T-helper 1 cell treated with Interleukin-12 subunit alpha and Interleukin-12 subunit beta and Interleukin-4 antibody, amounts not matched to agents 30 μg/mL and 1 μg/mL, for 36 hours (primary cell): Measurements from ENCODE around the gene FGFR2.

ENCODE experiments used
- H3K27ac Mint-ChIP-seq: one replicate; pipeline ENCODE4 v1.8.0; 2021; ENCODE audit warnings: mild to moderate bottlenecking, mixed read lengths
- H3K27me3 Mint-ChIP-seq: one replicate; pipeline ENCODE4 v1.8.0; 2021; ENCODE audit warnings: low read depth, mixed read lengths
- H3K36me3 Mint-ChIP-seq: one replicate; pipeline ENCODE4 v1.8.0; 2021; ENCODE audit warnings: low read depth, mixed read lengths
- H3K4me1 Mint-ChIP-seq: one replicate; pipeline ENCODE4 v1.8.0; 2021; ENCODE audit warnings: low read depth, mixed read lengths
- H3K4me3 Mint-ChIP-seq: one replicate; pipeline ENCODE4 v1.8.0; 2021; ENCODE audit warnings: mild to moderate bottlenecking, moderate library complexity, mixed read lengths
- H3K9me3 Mint-ChIP-seq: one replicate; pipeline ENCODE4 v1.8.0; 2021; ENCODE audit warnings: mixed read lengths

Gene FGFR2

GRCh38 chr10:121599947-121600346 lies 1.7 kb upstream of the FGFR2 start:
- Mint-ChIP-seq H3K27me3 (peaks cover 52% of the 10 kb centered on the region), H3K27ac (no peak overlapping the region), H3K36me3 (no peaks in the 10 kb centered on the region), H3K9me3 (no peaks in the 10 kb centered on the region), H3K4me1 (peaks cover 4% of the 10 kb centered on the region), H3K4me3 (no peak overlapping the region)

GRCh38 chr10:121597504-121598262 lies 561 bp downstream of the FGFR2 start:
- Mint-ChIP-seq H3K9me3 (no peaks in the 10 kb centered on the region), H3K4me3 (no peak overlapping the region), H3K36me3 (no peaks in the 10 kb centered on the region), H3K27ac (no peak overlapping the region), H3K27me3 (peaks cover 60% of the 10 kb centered on the region), H3K4me1 (peaks cover 4% of the 10 kb centered on the region)

DNA sequence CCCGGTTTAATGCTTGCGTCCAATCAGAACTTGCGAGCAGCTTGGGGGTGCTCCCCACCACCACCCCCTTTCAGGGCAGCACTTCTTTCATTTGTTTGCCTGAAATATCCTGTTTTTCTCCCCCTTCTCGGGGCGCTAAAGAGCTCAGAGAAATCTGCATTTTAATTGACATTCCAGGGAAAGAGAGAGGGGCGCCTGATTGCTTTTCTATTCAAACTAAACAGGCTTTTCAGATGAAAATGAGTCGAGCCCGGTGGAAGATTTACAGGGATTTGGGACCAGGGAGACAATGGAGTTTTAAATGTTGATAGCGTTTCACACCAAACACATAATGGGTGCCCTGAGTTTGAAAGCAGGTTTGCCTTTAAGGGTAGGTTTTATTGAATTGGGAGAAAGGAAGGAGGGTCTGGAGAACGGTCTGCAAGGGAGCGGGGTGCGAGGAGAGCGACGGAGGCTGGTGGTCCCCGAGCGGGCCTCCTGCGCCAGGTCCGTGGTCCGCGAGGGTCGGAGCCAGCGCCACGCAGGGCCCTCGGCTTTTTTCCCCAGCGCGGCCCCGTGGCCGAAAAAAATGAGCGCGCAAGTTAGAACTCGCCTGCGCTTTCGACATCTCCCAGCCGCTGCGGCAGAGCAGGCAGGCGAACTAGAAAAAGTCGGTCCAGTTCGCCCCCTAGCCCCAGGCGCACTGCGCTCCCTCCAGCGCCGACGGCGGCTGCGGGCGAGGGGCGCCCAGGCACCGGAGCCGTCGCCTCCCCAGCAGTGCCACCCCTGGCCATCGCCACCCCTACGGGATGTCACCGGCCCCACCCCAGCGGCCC lies 1.3 kb downstream of the FGFR2 start:
- Mint-ChIP-seq H3K9me3 (no peaks in the 10 kb centered on the region), H3K27ac (peak overlapping the region; percentile 38), H3K4me3 (peak overlapping the region; percentile 61), H3K4me1 (peaks cover 4% of the 10 kb centered on the region), H3K36me3 (no peaks in the 10 kb centered on the region), H3K27me3 (peaks cover 60% of the 10 kb centered on the region)

DNA sequence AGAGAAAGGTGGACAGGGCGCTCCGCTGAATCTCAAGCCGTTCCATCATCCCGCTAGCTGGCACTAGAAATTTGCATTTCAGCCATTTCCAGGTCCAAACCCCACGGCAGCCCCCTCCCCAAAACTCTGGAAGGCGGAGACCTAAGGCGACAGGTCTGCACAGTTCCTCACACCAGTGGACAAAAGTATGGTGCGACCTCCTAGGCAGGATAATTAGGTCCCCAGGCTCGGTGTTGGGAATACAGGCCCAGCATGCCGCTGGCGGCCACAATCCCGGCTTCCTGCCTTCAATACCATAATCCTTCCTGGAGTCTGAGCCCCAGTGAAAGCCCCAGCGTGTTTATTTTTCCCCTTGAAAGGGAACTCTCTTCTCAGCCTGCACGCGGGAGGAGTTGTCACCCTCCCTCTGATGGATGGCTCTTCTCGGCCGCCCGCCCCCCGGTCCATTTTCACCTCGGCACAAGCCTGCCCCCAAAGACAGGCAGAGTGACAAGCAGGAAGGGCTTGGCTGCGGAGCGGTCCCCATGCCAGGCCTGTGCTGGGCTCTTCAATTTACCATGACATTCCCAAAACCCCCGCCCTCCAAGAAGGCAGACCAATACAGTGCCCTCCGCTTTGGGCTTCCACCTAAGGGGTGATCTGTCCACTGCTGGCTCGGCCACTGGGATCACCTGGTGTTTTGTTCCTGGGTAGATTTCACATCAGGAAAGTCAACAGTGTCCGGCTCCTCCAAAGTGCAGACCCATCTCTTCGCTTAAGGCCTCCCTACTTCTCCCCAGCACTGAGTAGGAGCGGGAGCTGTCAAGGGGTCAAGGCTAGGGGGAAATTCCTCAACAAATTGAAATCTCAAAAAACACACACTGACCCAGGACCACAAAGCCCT lies 2.2 kb downstream of the FGFR2 start:
- H3K4me1 Mint-ChIP-seq, result peaks cover 4% of the 10 kb centered on the region
- no peak overlapping the region for H3K27ac Mint-ChIP-seq
- no peaks in the 10 kb centered on the region for H3K9me3 Mint-ChIP-seq
- H3K36me3 Mint-ChIP-seq, result no peaks in the 10 kb centered on the region
- no peak overlapping the region for H3K4me3 Mint-ChIP-seq
- peaks cover 54% of the 10 kb centered on the region for H3K27me3 Mint-ChIP-seq

DNA sequence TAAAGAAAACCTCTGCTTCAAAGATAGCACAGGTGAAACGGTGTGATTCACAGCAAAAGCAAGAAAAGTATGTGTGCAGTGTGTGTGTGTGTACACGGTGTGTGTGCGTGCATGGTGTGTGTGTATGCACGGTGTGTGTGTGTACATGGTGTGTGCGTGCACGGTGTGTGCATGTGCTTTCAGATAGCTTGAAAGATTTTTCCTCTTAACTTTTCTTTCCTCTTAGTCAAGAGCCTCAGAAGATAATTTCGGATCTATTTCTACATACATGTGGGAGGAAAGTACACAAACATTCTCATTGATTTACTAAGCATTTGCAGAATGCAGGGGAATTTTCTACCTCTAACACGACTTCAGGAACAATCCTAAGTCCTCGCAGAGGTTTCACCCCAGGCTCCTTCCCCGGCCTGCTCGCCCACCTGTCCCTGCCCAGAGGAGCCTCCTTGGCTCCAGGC lies 2.9 kb downstream of the FGFR2 start:
- H3K27ac Mint-ChIP-seq, result no peak overlapping the region
- no peaks in the 10 kb centered on the region for H3K9me3 Mint-ChIP-seq
- peaks cover 47% of the 10 kb centered on the region for H3K27me3 Mint-ChIP-seq
- H3K4me1 Mint-ChIP-seq, result peaks cover 4% of the 10 kb centered on the region
- H3K4me3 Mint-ChIP-seq, result no peak overlapping the region
- no peaks in the 10 kb centered on the region for H3K36me3 Mint-ChIP-seq

- Mint-ChIP-seq H3K27ac (no peak overlapping the region), H3K4me1 (peaks cover 4% of the 10 kb centered on the region), H3K4me3 (no peak overlapping the region), H3K27me3 (peaks cover 41% of the 10 kb centered on the region), H3K36me3 (no peaks in the 10 kb centered on the region), H3K9me3 (no peaks in the 10 kb centered on the region)
These were observed 3.5 kb downstream of the FGFR2 start for GRCh38 chr10:121594623-121595350.

DNA sequence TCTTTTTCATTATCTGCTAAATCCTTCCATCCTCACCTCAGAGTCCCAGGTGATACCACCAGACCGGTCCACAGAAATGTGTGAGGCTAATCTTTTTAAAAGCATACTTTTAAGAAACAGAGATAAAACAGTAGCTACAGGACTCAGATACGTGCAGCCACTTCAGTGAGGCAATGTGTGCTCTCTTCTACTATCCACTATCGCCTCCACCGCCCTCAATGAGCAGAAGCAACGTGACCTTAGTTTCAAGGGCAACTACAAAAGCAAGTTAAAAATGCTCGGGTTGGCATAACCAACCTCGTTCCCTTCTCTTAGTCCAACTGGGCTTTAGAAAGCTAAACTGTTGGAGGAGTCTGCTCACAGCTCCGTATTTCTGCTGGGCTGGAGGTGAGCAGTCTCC lies 4.2 kb downstream of the FGFR2 start:
- H3K4me3 Mint-ChIP-seq, result no peak overlapping the region
- no peak overlapping the region for H3K27ac Mint-ChIP-seq
- no peaks in the 10 kb centered on the region for H3K9me3 Mint-ChIP-seq
- H3K27me3 Mint-ChIP-seq, result peaks cover 34% of the 10 kb centered on the region
- no peaks in the 10 kb centered on the region for H3K36me3 Mint-ChIP-seq
- peaks cover 4% of the 10 kb centered on the region for H3K4me1 Mint-ChIP-seq

- Mint-ChIP-seq H3K9me3 (no peaks in the 10 kb centered on the region), H3K27me3 (peaks cover 29% of the 10 kb centered on the region), H3K36me3 (no peaks in the 10 kb centered on the region), H3K4me3 (no peak overlapping the region), H3K4me1 (peaks cover 4% of the 10 kb centered on the region), H3K27ac (no peak overlapping the region)
These were observed 4.8 kb downstream of the FGFR2 start for GRCh38 chr10:121593281-121594075.

DNA sequence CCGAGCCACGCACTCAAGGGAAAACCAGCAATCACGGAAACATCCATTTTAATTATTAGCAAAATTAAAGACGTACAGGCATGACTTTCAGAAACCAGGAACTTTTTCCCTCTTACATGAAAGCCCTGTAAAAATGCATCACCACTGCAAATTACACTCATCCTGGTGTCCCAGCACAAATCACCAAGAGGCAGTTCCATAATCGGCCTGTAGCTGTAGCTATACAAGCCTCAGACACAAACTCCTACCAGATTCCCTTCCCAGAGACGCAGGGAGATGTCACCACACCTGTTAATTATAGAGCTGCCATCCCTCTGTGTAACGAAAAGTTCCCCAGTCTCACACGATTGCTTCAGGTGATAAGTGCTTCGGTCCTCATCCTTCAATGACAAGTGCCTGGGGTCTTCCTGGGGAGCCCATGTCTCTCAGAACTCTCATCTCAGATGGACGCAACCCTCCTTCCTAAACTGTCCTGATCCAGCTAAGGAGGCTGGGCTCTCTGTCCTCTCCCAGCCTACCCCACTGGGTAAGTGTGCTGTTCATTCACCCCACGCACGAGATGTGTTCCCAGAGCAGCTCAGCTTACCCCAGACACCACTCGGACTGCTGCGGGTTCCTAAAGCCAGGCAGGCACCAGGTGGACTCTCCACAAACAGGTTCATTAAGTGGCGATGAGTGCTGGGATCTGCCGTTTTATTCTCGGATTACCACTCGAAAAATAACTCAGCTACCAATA lies 5.9 kb downstream of the FGFR2 start:
- peaks cover 29% of the 10 kb centered on the region for H3K27me3 Mint-ChIP-seq
- H3K4me1 Mint-ChIP-seq, result peaks cover 4% of the 10 kb centered on the region
- no peaks in the 10 kb centered on the region for H3K9me3 Mint-ChIP-seq

GRCh38 chr10:121591186-121591585 lies 7.1 kb downstream of the FGFR2 start:
- Mint-ChIP-seq H3K4me1 (no peaks in the 10 kb centered on the region), H3K4me3 (no peak overlapping the region), H3K36me3 (no peaks in the 10 kb centered on the region), H3K27ac (no peak overlapping the region), H3K27me3 (peaks cover 20% of the 10 kb centered on the region), H3K9me3 (peaks cover 9% of the 10 kb centered on the region)

More for the DNA sequence above, 5.9 kb downstream of the FGFR2 start:
- no peaks in the 10 kb centered on the region for H3K36me3 Mint-ChIP-seq
- H3K4me3 Mint-ChIP-seq, result no peak overlapping the region
- no peak overlapping the region for H3K27ac Mint-ChIP-seq

GRCh38 chr10:121590772-121591171 lies 7.5 kb downstream of the FGFR2 start:
- Mint-ChIP-seq H3K27me3 (peaks cover 16% of the 10 kb centered on the region), H3K4me3 (no peak overlapping the region), H3K27ac (no peak overlapping the region), H3K4me1 (no peaks in the 10 kb centered on the region), H3K9me3 (peaks cover 9% of the 10 kb centered on the region), H3K36me3 (no peaks in the 10 kb centered on the region)

DNA sequence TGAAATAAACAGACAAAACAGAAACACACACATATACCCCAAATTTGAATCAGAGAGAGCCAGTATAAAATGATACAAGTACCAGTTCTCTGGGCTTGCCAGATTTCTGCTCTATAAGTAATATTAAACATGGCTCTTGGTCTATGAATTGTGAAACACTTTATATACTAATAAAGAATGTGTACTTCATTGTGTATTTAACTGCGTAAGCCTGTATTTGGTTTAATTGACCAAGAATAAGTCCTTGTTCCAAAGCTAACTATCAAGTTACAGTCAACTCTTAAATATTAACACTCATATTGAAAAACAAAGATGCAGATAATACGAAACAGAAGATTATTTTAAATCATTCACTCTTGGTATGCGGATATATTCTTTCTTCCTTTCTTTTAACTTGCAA lies 8.7 kb downstream of the FGFR2 start:
- Mint-ChIP-seq H3K36me3 (no peaks in the 10 kb centered on the region), H3K9me3 (peaks cover 9% of the 10 kb centered on the region), H3K27me3 (peaks cover 4% of the 10 kb centered on the region), H3K27ac (no peak overlapping the region), H3K4me3 (no peak overlapping the region), H3K4me1 (no peaks in the 10 kb centered on the region)

DNA sequence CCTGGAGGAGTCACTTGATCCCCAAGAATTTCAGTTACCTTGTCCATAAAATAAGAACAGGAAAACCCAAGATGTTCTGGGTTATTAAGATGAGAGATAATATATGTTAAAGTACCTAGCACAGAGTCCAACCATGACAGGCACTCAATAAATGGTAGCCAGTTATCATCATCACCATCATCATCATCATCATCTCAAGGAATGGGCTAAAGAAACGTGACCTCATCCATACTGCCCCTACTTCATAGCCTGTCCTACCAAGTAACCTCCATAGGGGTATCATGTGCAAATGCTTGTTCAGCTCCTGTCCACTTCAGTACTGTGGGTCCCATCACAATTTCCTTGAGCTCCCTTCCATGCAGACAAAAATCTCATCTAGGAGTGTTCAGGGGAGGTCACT lies 14.4 kb downstream of the FGFR2 start:
- Mint-ChIP-seq H3K27me3 (no peaks in the 10 kb centered on the region), H3K27ac (no peak overlapping the region), H3K4me1 (no peaks in the 10 kb centered on the region), H3K4me3 (no peak overlapping the region), H3K36me3 (no peaks in the 10 kb centered on the region), H3K9me3 (peaks cover 9% of the 10 kb centered on the region)
